NCI-H2227 (cell line): ENCODE data around the gene NFYB.
"Not testable (repeated sequence)": the region's sequence is repeated elsewhere in the genome, so short reads cannot be mapped to it uniquely, and the experiment has no call there.

Experiments
- DNase-seq: peaks from one replicate; lab custom pipeline; 2025; ENCODE audit not compliant: unreplicated experiment; lab: John Stamatoyannopoulos, UW

Gene NFYB

DNA sequence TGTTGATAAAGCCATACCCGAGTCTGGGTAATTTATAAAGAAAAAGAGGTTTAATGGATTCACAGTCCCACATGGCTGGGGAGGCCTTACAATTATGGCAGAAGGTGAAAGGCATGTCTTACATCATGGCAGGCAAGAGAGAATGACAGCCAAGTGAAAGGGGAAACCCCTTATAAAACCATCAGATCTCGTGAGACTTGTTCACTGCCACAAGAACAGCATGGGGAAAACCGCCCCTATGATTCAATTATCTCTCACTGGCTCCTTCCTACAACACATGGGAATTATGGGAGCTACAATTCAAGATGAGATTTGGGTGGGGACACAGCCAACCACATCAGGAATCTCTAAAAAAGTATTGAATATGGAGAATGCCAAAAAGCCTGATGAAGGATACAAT, 25.0 kb upstream of the NFYB start:
- not testable (repeated sequence) for DNase-seq

- DNase-seq = no peak
Observed at GRCh38 chr12:104155711-104156555, 17.9 kb upstream of the NFYB start.

DNA sequence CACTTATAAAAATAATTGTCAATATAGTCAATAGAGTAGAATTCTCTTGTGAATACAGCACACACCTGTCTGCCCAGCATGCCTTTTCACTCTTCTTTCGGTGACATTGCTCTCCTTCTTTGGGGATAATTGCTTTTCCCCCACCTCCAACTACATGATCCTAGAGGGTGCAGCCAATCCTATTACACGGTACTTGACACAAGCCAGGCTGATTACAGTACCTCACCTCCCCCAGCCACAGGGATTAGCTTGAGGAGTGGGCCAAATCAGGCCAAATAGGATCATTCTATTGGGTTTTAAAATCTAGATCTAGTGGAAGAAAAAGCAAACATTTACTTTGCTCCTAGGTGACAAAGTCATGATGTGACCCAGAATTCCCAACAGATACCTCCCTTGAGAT, 16.8 kb upstream of the NFYB start:
- DNase-seq = peak; percentile 72

DNA sequence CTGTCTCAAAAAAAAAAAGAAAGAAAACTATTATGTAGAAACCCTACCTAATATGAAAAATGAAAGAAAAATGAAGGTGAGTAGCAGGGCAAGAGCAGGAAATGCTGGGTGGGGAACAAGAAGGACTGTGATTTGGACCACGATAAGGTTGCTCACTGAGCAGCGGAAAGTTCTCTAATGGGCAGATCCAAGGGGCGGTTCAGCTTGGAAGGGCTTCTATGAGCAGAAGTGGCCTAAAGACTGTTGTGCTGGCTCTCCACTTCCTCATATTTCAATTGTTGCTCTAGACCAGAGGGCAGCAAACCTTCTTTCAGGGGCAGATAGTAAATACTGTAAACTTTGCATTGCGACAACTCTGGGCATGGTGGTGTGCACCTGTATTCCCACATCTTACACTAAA, 16.3 kb upstream of the NFYB start:
- DNase-seq = peak; percentile 56

DNA sequence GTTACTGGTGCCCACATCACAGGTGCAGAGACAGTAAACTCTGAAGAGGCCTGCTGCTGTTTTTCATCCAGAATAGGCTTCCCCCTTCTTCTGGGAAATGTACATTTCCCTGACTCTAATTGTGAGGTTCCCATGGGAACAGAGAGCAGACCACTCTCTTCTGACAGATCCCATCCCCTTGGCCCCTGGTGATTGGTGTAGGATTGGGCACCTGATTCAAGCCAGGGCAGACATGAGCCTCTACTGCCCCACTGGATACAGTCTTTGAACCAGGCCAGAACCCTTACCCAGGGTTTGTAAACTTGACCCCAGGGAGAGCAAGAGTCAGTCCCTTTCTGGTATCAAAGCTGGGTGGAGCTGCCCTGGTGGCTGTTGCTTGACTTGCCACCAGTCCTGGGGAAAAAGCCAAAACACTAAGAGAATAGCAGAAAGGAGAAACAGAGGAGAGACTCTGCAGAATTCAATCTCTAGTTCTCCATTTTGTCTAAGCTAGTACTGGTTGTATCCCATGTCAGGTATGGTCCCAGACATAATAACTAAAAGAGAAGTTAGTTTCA, 14.8 kb upstream of the NFYB start:
- DNase-seq = peak; percentile 10

GRCh38 chr12:104150416-104150815, 12.4 kb upstream of the NFYB start:
- DNase-seq = peak; percentile 17

GRCh38 chr12:104147346-104147745, 9.3 kb upstream of the NFYB start:
- DNase-seq = no peak

DNA sequence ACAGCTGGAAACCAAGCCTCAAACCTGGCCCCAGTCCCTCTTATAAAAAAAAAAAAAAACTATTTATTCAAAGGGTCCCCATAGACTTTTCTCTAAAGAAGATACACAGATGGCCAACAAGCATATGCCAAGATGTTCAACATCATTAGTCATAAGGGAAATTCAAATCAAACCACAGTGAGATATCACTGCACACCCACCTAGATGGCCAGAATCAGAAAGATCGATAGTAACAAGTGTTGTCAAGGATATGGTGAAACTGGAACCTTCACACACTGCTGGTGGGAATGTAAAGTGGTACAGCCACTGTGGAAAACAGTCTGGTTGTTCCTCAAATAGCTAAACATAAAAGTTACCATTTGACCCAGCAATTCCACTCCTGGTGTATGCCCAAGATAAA, 5.9 kb upstream of the NFYB start:
- DNase-seq = no peak

DNA sequence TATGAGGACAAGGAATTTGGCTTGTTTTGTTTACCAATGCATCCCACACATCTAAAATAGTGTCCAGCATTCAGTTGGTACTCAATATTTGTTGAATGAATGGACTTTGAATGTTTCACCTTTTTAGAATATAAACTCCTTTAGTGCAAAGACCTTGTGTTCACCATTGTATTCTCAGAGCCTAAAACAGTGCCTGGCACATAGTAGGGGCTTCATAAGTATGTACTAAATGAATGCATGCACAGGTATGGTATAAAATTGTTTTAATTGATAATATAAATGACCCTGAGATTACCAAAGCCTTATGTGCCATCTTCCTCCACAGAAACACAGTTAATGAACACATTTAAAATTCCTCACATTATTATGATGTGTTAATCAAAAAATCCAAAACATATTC, 5.0 kb upstream of the NFYB start:
- DNase-seq = no peak

DNA sequence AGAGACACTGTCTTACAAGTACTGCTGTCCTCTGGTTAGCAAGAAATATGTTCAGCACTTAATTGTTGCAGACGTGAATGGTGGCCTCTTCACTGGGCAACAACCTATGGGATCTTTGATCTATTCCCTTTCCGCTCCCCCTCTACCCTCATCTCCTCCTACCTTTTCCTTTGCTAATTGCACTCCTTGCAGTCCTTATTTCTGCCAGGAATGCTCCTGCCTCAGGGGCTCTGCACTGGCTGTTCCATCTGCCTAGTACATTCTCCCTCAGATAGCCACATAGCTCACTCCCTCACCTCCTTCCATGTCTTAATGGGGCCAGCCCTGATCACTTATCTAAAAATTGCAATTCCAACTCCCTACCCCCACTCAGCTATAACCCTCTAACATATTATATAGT, 4.5 kb upstream of the NFYB start:
- no peak for DNase-seq

GRCh38 chr12:104138797-104139152, 765 bp upstream of the NFYB start:
- DNase-seq = peak; percentile 43

DNA sequence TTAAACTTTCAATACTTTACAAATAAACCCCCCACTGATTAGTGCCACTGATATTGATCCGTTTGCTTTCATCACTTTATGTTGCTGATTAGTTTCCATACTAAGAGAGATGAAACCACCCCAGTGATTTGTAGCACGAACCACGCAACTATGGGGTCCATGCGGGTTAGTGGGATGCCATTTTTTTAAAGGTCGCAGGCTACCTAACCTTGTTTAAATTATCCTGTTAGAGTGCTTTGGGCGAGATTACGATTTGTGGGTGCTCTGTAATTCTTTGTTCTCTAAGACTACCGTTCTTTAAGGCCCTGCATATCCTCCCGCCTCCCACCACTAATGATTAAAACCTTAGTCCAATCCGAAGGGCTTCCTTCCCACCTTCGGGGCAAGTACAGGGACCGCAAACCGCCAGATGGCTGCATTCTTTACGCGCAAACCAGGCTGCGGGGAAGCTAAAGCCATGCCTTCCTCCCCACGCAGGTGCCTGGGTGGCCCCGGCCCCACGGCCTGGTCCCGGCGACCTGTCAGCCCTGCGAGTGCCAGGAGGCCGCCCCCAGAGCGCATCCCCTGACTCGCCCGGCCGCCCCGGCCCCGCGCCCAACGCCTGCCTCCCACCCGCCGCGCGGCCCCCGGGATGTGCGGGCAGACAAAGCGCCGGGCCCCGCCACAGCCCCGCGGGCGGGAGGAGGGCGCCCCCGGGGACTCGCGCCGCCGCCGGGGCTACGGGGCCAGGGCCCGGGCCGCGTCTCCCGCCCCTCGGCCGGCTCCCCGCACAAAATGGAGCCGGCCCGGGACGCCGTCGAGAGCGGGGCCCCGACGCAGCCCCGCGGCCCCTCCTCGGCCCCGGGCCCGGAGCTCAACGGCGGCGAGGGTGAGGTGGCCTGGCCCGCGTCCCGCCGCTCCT, 759 bp downstream of the NFYB start:
- DNase-seq = peak; percentile 47

DNA sequence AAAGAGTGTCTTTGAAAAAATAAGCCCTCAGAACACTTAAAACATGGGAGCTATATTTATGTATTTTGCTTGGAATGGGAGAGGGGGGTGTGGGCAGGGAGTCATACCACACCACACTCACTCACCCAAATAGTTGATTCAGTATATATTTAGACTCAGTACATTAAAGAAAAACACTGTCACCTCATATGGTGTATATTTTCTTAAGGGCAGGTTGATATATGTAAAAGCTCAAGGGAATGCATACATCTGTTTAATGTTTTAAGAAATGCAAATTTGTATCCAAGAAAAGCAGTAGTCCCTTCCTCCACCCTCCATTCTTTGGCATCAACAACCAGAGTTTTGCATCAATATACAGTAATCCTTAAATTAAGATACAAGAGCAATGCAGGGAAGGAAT, 1.4 kb downstream of the NFYB start:
- no peak for DNase-seq

DNA sequence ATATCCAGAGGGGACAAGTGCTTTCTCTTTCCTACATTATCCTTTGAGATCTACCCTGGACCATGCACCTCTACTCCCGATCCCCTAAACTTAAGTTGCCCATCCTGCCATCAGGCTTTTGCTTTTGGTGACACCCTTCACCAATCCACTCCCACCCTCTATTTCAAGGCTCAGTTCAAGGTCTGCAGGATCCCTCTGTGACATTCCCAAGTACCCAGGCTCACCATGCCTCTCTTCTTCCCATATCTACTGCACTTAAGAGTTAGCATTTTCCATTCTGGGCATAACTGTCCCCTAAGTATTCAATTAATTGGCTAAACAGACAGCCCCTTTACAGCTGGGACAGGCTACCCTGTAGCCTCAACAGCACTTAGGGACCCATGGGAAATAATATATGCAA, 3.1 kb downstream of the NFYB start:
- DNase-seq = no peak

GRCh38 chr12:104133866-104134265, 4.1 kb downstream of the NFYB start:
- DNase-seq = no peak

DNA sequence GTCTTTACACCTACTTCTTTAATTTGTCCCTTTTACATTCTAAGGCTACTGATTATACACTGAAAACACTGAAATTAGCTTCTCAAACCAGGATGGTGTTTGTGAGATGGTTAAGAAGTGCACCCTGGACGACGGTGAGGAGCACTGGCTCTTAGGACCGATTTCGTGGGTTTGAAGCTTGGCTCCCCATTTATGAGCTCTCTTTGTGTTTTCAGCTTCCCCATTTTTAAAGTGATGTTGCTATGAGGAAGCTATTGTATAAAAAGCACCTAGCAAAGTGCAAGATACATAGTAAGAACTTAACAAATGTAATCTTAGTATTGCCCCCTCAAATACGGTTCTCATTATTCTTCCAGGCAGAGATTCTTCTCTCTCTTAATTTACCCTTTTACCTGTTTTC, 4.7 kb downstream of the NFYB start:
- DNase-seq = no peak

DNA sequence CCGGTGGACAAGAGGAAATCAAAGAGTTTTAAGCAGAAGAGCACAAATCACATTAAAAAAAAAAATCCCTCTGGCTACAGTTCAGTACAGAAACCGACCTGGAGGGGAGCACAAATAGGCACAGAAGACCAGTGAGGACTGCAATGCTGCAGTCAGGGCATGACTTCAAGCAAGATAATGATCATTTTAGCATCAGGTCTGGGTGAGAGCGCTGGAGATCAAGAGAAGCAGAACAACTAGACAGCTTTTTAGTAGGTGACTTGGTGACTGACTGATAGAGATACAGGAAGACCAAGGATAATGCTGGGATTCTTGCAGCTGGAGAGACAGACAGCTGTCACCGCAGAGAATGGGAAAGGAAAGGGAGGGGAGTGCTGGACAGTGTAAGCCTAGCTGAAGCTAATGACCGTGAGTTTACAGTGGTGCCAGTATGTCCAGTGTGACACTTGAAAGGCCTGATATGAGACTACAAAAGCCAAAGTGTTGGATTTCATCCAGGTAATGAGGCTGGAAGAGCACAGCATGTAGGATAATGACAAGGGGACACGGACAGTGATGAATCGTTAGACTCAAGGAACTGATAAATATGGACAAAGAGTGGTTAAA, 5.6 kb downstream of the NFYB start:
- peak; percentile 58 for DNase-seq

DNA sequence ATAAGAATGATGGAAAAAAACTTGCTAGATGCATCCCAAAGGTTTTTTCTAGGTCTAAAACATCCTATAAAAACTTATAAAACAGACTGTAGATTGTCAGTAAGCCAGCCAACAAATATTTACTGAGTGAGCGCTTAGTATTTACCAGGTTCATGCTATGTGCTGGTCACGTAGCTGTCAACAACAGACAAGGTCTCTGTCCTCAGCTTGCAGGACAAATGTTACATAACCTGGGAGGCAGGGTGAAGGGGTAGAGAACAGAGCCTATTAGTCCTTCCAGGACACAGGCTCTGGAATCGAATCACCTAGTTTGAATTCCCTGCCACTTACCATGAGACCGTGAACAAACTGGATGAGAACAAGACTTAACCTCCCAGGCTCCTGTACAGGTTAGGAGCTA, 6.4 kb downstream of the NFYB start:
- no peak for DNase-seq

- DNase-seq = no peak
Observed at GRCh38 chr12:104130760-104131159, 7.2 kb downstream of the NFYB start.

DNA sequence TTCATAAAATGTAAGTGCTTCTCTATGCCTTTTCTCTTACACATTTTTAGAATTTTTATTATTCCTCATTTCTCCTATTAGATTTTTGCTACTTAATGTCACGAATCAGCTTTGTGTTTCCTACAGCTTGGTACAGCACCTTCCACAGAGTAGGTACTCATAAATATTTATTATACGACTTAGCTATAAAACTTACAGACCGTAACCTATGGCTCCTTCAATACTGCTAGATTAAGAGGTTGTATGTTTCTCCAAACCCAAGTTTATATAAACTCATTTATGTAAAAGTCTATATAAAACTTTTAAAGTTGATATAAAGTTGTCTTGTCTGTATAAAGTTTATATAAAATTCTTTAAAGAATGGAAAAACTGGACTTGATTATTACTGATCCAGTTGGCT, 11.5 kb downstream of the NFYB start:
- no peak for DNase-seq

DNA sequence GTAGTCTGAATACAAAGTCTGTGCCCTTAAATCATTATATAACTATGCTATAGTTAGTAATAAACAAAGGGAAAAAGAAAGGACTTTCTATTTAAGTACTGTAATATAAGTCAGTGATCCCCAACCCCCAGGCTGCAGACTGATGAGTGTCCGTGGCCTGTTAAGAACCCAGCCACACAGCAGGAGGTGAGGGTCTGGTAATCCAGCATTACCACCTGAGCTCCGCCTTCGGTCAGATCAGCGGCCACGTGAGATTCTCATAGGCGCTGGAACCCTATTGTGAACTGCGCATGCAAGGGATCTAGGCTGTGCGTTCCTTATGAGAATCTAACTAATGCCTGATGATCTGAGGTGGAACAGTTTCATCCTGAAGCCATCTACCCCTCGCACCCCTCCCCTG, 15.7 kb downstream of the NFYB start:
- DNase-seq = no peak

- no peak for DNase-seq
Observed at GRCh38 chr12:104121001-104121400, 17.0 kb downstream of the NFYB start.
